KMS-11 (cell line): ENCODE results near the gene FGF14.

Experiments used
- H2AFZ ChIP-seq: fragments of 200-600 bp; sonication (generic); 2 replicates; pipeline ENCODE4 v1.6.1; 2016; ENCODE audit warnings: antibody characterized with exemption, mixed run types, low read depth
- H3K27ac ChIP-seq: fragments of 200-600 bp; sonication (generic); 2 replicates; pipeline ENCODE4 v1.6.1; 2016; ENCODE audit warnings: mild to moderate bottlenecking, mixed run types
- H3K27me3 ChIP-seq: fragments of 200-600 bp; sonication (generic); 2 replicates; pipeline ENCODE4 v1.6.1; 2017; ENCODE audit warnings: mild to moderate bottlenecking, low read depth, mixed run types, moderate library complexity; ENCODE audit not compliant: insufficient read depth
- H3K36me3 ChIP-seq: fragments of 200-600 bp; sonication (generic); 2 replicates; pipeline ENCODE4 v1.6.1; 2017; ENCODE audit warnings: mild to moderate bottlenecking, mixed run types; ENCODE audit not compliant: insufficient read depth
- H3K4me1 ChIP-seq: fragments of 200-600 bp; sonication (generic); 2 replicates; pipeline ENCODE4 v1.6.1; 2016; ENCODE audit warnings: mild to moderate bottlenecking, low read depth, mixed run types; ENCODE audit not compliant: poor library complexity, severe bottlenecking
- H3K4me2 ChIP-seq: fragments of 200-600 bp; sonication (generic); 2 replicates; pipeline ENCODE4 v1.7.0; 2016; ENCODE audit warnings: mild to moderate bottlenecking, mixed run types
- H3K4me3 ChIP-seq: fragments of 200-600 bp; sonication (generic); IDR thresholded peaks from 2 replicates; pipeline ENCODE4 v1.6.1; 2017; ENCODE audit warnings: low read depth, low read length, mixed read lengths; ENCODE audit not compliant: insufficient read depth
- H3K79me2 ChIP-seq: fragments of 200-600 bp; sonication (generic); 2 replicates; pipeline ENCODE4 v1.6.1; 2016; ENCODE audit warnings: low read depth, mixed run types; ENCODE audit not compliant: insufficient read depth
- H3K9ac ChIP-seq: fragments of 200-600 bp; sonication (generic); 2 replicates; pipeline ENCODE4 v1.6.1; 2016; ENCODE audit warnings: mild to moderate bottlenecking, mixed run types
- H4K20me1 ChIP-seq: fragments of 200-600 bp; sonication (generic); 2 replicates; pipeline ENCODE4 v1.6.1; 2016; ENCODE audit warnings: mild to moderate bottlenecking, mixed run types; ENCODE audit not compliant: insufficient read depth
- CTCF ChIP-seq: fragments of 200-600 bp; sonication (generic); conservative IDR thresholded peaks from 2 replicates; pipeline ENCODE4 v1.6.1; 2017; ENCODE audit warnings: low read depth, mild to moderate bottlenecking, antibody characterized with exemption, low read length, moderate library complexity, mixed read lengths

Gene FGF14

GRCh38 chr13:101728615-101729014, 673.2 kb downstream of the FGF14 start:
- no peak overlapping the region for H3K27ac ChIP-seq
- no peaks in the 10 kb centered on the region for H3K27me3 ChIP-seq
- no peak overlapping the region for H3K4me3 ChIP-seq
- H3K4me1 ChIP-seq = no peaks in the 10 kb centered on the region
- no peak for TF ChIP-seq CTCF
- no peaks in the 10 kb centered on the region for H3K79me2 ChIP-seq
- no peak overlapping the region for H3K9ac ChIP-seq
- H3K36me3 ChIP-seq = no peaks in the 10 kb centered on the region
- H2AFZ ChIP-seq = no peak overlapping the region
- no peak overlapping the region for H3K4me2 ChIP-seq
- no peaks in the 10 kb centered on the region for H4K20me1 ChIP-seq

GRCh38 chr13:101728021-101728420, 673.8 kb downstream of the FGF14 start:
- Histone ChIP-seq H3K27ac (no peak overlapping the region), H3K4me3 (no peak overlapping the region), H3K27me3 (no peaks in the 10 kb centered on the region), H4K20me1 (no peaks in the 10 kb centered on the region), H3K36me3 (no peaks in the 10 kb centered on the region), H2AFZ (no peak overlapping the region), H3K79me2 (no peaks in the 10 kb centered on the region), H3K9ac (no peak overlapping the region), H3K4me2 (no peak overlapping the region), H3K4me1 (no peaks in the 10 kb centered on the region)
- no peak for TF ChIP-seq CTCF

- no peaks in the 10 kb centered on the region for H4K20me1 ChIP-seq
- no peak overlapping the region for H2AFZ ChIP-seq
- TF ChIP-seq CTCF = no peak
- no peaks in the 10 kb centered on the region for H3K4me1 ChIP-seq
- no peak overlapping the region for H3K9ac ChIP-seq
- H3K36me3 ChIP-seq = no peaks in the 10 kb centered on the region
- no peak overlapping the region for H3K4me3 ChIP-seq
- no peak overlapping the region for H3K4me2 ChIP-seq
- no peak overlapping the region for H3K27ac ChIP-seq
- no peaks in the 10 kb centered on the region for H3K27me3 ChIP-seq
- no peaks in the 10 kb centered on the region for H3K79me2 ChIP-seq
Measured at GRCh38 chr13:101727118-101727517, 674.7 kb downstream of the FGF14 start.

- Histone ChIP-seq H3K36me3 (no peaks in the 10 kb centered on the region), H2AFZ (no peak overlapping the region), H3K4me1 (no peaks in the 10 kb centered on the region)
Measured at GRCh38 chr13:101726681-101727080, 675.2 kb downstream of the FGF14 start.

More at GRCh38 chr13:101726681-101727080, 675.2 kb downstream of the FGF14 start:
- H3K4me3 ChIP-seq = no peak overlapping the region
- no peak overlapping the region for H3K9ac ChIP-seq
- no peaks in the 10 kb centered on the region for H3K79me2 ChIP-seq
- H4K20me1 ChIP-seq = no peaks in the 10 kb centered on the region
- no peak for TF ChIP-seq CTCF
- no peaks in the 10 kb centered on the region for H3K27me3 ChIP-seq
- H3K4me2 ChIP-seq = no peak overlapping the region
- no peak overlapping the region for H3K27ac ChIP-seq
